ENCODE data around the gene PREPL.
"Not testable (repeated sequence)": the region's sequence is repeated elsewhere in the genome, so short reads cannot be mapped to it uniquely, and the experiment has no call there.

The PREPL gene

DNA sequence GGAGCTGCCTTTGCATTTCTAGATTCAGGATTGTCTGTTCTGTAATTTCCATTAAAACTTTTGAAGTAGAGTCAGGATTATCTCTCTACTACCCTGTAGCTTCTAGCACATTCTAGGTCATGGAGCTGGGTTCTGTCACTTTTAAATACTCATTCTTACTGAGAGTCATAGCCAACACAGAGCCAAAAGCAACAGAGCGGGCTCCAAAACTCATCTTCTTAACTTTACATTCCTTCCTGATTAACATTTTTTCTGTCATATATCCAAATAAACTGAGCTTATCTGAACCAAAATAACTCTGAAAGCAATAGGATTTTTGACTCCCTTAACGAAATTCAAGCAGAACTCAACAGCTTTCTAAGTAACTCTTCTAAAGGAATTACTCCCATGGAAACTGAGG, 12.9 kb downstream of the PREPL start:
- DNase-seq (ENCODE audit: low spot score) = no peak

DNA sequence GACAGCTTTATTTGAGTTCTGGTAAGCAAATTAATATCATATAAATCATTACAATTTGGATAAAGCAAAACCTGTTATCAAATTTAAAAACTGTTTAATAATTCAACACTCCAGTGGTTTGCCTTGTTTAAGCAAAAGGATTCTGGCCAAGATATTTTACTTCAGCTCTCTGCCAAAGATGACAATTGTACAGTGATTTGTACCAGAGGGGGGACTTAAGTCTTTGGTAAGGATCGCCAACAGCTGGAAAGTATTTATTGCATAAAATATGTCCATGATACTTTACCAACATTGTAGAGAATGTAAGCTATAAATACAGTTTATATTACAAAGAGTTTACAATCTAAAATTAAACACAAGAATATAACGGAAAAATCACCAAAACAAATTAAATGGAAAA, 13.8 kb downstream of the PREPL start:
- DNase-seq (ENCODE audit: low spot score) = no peak

DNA sequence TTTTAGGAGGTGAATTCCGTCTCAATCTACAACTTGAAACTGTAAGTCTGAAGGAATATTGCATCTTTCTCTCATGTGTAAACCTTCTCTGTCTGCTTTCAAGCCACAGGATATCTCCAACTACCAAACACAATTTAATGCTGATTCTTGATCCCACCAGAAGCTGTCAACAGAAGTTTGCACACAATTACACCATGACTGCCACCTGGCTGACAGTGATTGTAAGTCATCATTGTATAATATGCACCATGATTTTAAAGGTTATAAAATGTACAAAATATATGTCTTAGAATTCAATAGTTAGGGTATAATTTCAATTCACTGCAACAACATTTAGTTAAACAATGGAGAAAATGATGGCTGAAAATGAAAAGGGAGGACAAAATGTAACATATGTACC, 18.4 kb downstream of the PREPL start:
- DNase-seq (ENCODE audit: low spot score) = peak; percentile 52

DNA sequence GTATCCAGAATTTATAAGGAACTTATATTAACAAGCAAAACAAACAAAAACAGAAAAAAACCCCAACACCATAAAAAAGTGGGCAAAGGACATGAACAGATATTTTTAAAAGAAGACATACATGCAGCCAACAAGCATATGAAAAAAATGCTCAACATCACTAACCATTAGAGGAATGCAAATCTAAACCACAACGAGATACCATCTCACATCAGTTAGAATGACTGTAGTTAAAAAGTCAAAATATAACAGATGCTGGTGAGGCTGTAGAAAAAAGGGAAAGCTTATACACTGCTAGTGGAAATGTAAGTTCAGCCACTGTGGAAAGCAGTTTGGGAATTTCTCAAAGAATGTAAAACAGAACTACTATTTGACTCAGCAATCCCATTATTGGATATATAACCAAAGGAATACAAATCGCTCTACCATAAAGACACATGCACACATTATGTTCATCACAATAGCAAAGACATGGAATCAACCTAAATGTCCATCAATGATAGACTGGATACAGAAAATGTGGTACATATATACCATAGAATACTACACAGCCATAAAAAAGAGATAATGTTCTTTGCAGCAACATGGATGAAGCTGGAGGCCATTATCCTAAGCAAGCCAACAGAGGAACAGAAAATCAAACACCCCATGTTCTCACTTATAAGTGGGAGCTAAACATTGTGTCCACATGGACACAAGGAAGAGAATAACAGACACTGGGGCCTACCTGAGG, 25.3 kb downstream of the PREPL start:
- no peak for DNase-seq (ENCODE audit: low spot score)

DNA sequence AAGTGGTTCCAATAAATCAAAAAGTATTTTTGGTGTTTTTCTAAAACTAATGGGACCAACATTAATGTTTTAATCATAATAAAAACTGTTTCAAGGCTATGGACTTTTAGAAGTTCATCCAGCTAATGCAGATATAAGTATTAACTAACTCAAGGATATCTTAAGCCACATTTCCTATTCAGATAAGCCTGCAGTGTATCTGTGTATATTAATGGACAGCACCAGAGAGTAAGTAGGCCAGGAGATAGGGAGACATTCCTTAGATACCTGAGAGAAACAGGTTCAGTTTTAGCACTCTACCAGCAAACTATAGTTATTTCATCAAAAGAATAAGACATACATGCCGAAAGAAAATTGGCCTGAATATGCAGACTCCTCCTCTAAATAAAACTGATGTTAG, 27.3 kb downstream of the PREPL start:
- no peak for DNase-seq (ENCODE audit: low spot score)

DNA sequence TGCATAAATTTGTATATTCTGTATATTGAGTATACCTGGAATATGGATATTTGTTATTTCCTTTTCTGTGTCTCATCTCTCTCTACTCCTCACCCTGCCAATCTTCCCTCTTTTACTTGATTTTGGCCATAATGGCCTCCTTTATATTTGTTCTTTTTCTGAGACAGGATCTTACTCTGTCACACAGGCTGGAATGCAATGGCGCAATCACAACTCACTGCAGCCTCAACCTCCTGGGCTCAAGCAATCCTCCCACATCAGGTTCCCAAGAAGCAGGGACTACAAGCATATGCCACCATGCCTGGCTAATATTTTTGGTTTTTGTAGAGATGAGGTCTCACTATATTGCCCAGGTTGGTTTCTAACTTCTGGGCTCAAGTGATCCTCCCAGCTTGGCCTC, 30.5 kb downstream of the PREPL start:
- DNase-seq (ENCODE audit: low spot score) = no peak

DNA sequence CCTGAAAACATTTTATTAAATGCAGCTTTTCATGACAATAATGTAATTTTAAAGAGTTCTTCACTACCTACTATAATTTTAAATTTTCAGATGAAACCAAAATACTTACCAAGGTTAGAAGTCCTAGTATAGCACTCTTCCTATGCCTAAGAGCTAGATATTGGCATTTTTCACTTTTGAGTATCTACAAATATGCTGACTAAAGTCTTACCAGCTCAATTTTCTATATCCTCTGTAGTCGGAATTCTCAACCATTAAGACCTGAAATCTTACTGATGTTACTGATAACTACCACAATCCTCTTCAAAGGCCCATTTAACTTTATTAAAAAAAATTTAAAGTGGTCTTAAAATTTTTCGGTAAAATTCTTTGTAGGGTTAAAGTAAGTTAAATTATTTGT, 32.0 kb downstream of the PREPL start:
- no peak for DNase-seq (ENCODE audit: low spot score)

DNA sequence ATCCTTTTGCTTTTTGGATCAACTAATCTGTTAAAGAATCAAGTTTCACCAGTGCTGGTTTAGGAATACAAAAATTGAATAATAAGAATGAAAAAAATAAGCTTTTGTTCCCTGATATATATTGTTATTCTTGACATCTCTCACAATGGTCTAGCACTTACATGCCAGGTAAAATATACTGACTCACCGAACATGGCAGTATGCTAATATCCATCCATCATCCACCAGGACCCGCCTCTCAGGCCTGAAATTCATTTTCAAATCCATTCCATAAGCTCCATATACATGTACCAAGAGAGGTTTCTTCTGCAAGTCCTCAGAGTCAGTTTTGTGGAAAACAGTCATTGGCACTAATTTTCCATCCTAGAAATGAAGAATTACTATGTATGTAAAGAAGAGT, 32.5 kb downstream of the PREPL start:
- DNase-seq (ENCODE audit: low spot score) = no peak

DNA sequence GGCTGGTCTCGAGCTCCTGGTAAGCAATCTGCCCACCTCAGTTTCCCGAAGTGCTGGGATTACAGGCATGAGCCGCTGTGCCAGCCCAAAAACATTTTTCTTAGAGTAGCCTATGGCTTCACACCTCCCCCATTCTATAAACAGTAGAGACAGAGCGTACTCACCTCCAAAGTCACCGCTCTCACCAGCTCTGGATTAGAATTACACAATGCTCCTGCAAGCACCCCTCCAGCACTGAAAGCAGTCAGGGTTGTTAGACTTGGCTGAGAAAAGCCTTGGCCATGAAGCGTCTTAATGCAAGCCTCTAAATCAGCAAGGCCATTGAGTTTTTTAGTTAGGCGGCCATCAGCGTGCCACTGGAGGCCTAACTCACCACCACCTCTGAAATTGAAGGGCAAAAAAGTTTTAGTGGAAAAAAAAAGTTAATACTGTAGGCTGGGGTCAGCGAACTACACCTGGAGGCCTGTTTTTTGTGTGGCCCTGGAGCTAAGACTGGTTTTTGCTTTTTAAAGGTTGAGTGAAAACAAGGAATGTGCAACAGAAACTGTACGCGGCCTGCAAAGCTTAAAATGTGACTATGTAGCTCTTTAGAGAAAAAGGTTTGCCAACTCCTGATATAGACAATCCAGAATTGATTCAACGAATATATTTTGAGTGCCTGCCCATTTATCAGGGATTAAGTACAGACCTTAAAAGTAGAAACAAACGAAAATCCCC, 34.6 kb downstream of the PREPL start:
- peak; percentile 46 for DNase-seq (ENCODE audit: low spot score)

DNA sequence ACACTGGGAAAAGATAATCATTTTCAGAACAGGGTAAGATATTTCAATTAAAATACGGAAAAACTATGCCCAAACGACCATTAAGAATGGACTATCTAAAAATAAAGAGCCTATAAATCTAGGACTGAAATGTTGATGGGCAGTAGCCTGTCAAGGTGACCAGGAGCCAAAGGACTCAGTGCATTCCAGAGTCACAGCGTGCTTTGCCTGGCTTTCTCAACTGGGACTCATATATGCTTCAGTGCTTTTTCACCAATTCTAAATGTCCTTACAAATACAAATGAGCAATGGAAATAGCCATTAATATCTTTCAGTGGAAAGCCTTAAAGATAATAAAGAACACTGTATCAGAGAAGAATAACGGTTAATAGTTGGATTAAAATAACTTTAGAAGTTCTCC, 35.4 kb downstream of the PREPL start:
- DNase-seq (ENCODE audit: low spot score) = peak; percentile 63

DNA sequence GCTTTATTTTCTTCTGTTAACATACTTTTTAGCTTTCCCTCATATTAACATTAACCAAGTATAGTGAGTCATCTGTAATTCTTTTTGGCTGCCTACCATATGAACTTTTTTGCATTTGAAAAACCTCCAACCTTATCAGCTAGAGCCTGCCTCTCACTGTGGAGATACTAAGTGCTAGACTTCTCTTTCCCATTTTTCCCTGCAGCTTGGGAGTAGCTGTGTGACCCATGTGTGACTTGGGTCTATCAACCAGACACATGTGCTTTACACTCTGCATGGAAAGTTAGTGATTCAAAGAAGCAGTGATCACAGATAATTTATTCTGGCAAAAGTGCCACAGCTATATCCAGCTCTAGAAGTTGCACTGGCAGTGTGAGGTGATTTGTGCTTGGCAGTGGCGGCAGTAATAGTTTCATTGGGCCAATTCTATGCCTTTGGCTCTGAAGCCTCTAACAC, 36.3 kb downstream of the PREPL start:
- DNase-seq (ENCODE audit: low spot score) = peak; percentile 52

DNA sequence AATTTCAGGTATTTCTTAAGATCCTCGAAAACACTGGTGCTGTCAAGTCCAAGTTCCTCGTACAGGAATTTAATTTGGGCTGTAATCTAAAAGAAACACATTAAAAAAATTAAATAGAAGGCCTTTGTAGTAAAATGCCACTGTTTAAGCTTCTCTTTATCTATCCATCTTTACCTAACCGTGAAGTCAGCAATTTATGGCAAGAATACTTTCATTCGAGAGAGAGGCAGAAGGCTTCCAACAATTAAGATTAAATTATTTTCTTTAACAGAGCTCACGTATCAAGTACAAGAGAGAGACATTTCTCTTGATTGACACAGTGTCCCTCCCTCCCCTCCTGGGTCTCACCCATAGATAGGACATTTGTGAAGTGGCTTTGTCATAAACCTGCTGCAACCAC, 39.9 kb downstream of the PREPL start:
- no peak for DNase-seq (ENCODE audit: low spot score)

DNA sequence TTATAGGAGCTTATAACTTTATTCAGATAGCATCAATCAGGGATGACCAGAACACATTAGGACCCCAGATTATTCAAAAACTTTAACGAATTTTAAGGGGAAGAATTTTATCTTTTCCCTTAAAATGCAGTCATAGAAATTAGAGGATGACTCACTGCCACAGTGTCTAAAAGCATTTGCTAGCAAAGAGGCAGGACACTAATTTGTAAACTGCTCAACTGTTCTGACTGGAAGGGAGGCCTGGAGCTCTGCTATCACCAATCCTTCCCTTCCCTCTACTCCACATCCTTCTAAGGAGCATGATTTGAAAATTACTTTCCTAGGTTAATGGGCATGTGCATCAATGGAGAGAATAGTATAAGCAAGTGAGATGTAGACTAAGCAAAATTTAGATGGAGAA, 40.5 kb downstream of the PREPL start:
- no peak for DNase-seq (ENCODE audit: low spot score)

DNA sequence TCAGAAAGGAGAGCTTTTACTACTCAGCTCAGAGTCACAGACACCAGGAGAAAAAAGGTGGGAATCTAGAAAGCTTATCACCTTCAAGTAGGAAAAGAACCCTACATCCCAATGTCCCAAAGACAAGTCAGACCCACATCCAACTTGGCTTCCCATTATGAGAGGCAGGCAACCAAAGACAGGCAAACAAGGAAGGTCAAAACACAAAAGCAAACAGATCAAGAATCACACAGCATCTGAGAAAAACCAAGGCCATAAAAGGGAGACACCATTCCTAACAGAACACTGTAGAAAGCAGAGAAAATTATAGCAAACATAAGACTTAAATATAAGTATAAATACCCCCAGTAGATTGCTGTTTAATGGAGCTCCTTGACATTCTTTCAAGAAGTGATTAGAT, 45.3 kb downstream of the PREPL start:
- no peak for DNase-seq (ENCODE audit: low spot score)

DNA sequence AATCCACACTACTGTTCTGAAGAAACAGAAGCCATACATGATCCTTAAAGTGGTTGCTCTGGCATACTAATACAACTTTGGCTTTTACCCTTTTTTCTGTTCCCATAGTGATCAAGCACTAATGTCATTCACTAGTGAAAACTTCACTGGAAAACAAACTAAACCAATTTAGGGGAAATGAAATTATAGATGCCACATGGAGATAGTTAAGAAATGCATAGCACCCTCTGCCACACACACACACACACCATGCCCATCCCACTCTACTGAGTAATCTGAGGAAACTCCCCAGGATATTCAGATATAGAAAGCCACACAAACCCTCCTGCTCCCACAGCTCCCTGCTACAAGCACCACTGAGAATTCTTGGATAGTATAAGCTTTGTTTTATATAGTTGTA, 46.9 kb downstream of the PREPL start:
- DNase-seq (ENCODE audit: low spot score) = no peak

DNA sequence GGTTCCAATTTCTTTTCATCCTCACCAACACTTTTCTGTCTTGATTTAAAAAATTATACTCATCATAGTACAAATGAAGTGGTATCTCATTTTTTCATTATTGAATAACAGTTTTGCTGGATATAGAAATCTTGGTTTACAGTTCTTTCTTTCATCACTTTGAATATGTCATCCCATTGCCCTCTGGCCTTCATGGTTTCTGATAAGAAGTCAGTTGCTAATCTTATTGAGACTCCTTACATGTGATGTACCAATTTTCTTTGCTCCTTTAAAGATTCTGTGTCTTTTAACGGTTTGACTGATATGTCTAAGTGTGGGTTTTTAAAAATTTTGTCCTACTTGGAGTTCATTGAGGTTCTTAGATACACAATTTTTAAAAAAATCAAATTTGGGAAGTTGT, 51.0 kb downstream of the PREPL start:
- no peak for DNase-seq (ENCODE audit: low spot score)

DNA sequence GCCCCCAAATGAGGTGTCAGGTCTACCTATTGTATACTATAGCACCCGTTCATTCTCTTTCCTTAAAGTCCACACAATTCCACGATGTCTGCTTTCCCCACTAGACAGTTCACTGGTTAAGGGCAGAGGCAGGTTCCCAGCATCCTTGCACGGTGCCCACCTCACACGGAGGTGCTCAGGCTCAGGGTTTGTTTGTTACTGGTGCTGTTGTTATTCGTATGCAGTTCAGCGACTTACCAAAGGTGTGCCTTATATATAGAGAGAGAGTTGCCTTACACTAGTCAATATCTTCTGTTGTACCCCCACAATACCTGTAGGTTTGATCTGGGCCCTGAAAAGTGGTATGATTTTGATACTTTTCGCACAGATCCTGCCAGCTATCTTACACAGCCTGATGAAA, 55.4 kb downstream of the PREPL start:
- no peak for DNase-seq (ENCODE audit: low spot score)

DNA sequence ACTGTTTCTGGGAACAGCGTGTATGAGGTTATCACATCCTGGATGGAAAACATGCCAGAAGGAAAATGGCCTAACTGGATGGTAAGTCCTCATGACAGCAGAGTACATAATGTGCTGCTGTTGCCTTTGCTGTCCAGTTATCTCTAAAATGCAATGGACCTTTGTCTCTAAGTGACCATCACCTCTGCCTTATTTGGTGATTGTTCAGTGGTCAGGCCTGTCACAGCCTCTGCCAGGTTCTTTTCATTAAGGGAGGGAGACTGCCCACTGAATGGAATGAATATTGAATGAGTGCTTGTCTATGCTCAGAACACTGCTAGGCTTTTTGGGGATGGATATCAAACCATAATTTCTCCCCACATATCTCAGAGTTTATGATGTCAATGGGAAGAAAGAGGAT, 57.0 kb downstream of the PREPL start:
- no peak for DNase-seq (ENCODE audit: low spot score)

DNA sequence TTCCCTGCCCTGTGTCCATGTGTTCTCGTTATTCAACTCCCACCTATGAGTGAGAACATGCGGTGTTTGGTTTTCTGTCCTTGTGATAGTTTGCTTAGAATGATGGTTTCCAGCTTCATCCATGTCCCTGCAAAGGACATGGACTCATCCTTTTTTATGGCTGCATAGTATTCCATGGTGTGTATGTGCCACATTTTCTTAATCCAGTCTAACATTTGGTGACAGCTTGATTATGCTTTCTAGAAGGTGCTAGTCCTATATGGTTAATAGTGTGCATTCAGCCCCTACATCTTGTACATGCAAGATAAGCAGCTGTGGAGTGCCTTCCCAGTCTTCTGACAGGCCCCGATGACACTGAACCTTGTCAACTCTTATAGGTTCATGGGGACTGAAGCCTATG, 57.5 kb downstream of the PREPL start:
- not testable (repeated sequence) for DNase-seq (ENCODE audit: low spot score)

DNA sequence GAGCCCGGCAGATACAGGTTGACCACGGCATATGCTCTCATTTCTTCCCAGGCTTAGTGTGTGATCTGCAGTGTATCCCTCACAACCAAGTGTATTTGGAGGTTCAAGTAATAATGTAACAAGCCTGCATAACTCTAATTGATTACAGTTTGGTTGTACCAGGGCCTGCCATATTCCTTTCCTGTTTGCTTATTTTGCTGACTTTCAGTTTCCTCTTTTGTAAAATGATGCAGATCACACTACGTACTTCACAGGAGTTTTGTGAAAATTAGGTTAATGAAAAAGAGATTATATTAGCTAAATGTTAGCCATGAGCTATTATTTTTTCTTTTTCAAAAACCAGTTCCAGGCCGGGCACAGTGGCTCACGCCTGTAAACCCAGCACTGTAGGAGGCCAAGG, 60.2 kb downstream of the PREPL start:
- DNase-seq (ENCODE audit: low spot score) = no peak

DNA sequence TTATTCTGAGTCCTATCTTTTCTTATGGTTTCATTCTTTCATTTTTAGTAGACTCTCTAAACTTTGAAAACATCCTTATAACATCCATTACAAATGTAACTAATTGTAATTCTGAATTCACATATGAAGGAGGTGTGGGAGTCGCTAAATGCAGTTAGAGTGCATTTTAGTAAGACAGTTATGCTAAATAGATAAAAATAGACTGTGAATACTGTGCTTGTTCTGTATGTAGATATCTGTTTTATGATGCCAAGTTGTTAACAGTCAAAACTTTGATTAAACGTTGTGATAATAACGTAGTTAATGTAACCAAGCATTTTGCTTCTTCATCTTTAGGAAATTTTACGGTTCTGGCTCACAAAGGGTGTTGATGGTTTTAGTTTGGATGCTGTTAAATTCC, 61.7 kb downstream of the PREPL start:
- no peak for DNase-seq (ENCODE audit: low spot score)

DNA sequence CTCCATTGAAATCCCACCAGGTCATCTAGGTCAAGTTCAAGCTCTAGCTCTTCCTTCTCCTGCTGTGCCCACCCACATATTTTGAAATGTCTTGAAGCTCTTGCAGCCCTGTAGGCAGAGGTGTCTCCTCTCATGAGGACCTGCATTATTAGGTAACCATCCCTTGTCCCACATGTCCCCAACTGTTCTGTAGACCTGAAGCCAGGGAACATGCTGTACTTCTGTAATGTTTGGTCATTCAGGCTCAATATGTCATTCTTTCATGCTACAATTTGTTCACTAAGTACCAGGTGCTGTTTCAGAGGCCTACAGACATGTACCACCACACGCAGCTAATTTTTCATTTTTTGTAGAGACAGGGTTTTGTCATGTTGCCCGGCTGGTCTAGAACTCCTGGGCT, 63.9 kb downstream of the PREPL start:
- no peak for DNase-seq (ENCODE audit: low spot score)

DNA sequence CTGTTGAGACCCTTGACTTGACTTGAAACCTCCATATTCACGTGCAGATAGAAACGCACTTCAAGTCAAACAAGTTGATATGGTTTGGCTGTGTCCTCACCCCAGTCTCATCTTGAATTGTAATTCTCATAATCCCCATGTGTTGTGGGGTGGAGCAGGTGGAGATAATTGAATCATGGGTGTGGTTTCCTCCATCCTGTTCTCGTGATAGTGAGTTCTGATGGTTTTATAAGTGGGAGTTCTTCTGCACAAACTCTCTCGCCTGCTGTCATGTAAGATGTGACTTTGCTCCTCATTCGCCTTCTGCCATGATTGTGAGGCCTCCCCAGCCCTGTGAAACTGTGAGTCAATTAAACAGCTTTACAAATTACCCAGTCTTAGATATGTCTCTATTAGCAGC, 64.6 kb downstream of the PREPL start:
- no peak for DNase-seq (ENCODE audit: low spot score)
